Peyer's patch (tissue), 4 donors: ENCODE measurements around the gene ARHGEF19. TPM values are rescaled to one million over a fixed set of nuclear protein-coding genes. Genes with fewer than 3 reads are reported as not detected.

Source experiments
- DNase-seq, 3 donors: peaks; one replicate each; pipeline ENCODE4 v3.0.0-alpha.2; 2017 to 2019
- H3K27ac ChIP-seq, 4 donors: fragments of 200-600 bp; sonication (generic); one replicate each; pipeline ENCODE4 v1.5.1; 2016 to 2019
- H3K27me3 ChIP-seq, 2 donors: fragments of 200-600 bp; sonication (generic); one replicate each; pipeline ENCODE4 v1.5.1; 2019
- H3K36me3 ChIP-seq, 3 donors: fragments of 200-600 bp; sonication (generic); one replicate each; pipeline ENCODE4 v1.5.1; 2016 to 2019
- H3K4me1 ChIP-seq, 4 donors: fragments of 200-600 bp; sonication (generic); one replicate each; pipeline ENCODE4 v1.5.1; 2016 to 2019
- H3K4me3 ChIP-seq, 4 donors: fragments of 200-600 bp; sonication (generic); 1 replicate in 3 of 4; 2 replicates in 1 of 4; pipeline ENCODE4 v1.5.1; 2016 to 2019; ENCODE audit warnings: mild to moderate bottlenecking in 1 of 4
- H3K9me3 ChIP-seq, 4 donors: fragments of 200-600 bp; sonication (generic); one replicate each; pipeline ENCODE4 v1.5.1; 2016 to 2019; ENCODE audit warnings: mild to moderate bottlenecking in 1 of 4
- CTCF ChIP-seq, 6 experiments: fragments of 450-650 bp in 4 of 6; fragments of 200-600 bp in 2 of 6; sonication (generic) in 1 of 6; IDR thresholded peaks; one replicate each; pipeline ENCODE4 v1.5.1; 2017 to 2019; ENCODE audit warnings: antibody characterized with exemption in 6 of 6, mild to moderate bottlenecking in 3 of 6, moderate library complexity in 1 of 6
- POLR2A ChIP-seq, 2 donors: fragments of 450-650 bp; IDR thresholded peaks; one replicate each; pipeline ENCODE4 v1.5.1; 2017; ENCODE audit warnings: antibody characterized with exemption in 2 of 2, mild to moderate bottlenecking in 2 of 2, moderate library complexity in 2 of 2
- total RNA-seq, 4 donors: library from RNA; depleted of rRNA; stranded (reverse); fragments of >200 nt; gene quantifications; one replicate each; pipeline ENCODE4 v1.1.0, GENCODE V29; 2016

Gene ARHGEF19
- total RNA-seq, 4 donors from 2014 or later, result 6.0 to 16.5 (median 7.3) TPM

DNA sequence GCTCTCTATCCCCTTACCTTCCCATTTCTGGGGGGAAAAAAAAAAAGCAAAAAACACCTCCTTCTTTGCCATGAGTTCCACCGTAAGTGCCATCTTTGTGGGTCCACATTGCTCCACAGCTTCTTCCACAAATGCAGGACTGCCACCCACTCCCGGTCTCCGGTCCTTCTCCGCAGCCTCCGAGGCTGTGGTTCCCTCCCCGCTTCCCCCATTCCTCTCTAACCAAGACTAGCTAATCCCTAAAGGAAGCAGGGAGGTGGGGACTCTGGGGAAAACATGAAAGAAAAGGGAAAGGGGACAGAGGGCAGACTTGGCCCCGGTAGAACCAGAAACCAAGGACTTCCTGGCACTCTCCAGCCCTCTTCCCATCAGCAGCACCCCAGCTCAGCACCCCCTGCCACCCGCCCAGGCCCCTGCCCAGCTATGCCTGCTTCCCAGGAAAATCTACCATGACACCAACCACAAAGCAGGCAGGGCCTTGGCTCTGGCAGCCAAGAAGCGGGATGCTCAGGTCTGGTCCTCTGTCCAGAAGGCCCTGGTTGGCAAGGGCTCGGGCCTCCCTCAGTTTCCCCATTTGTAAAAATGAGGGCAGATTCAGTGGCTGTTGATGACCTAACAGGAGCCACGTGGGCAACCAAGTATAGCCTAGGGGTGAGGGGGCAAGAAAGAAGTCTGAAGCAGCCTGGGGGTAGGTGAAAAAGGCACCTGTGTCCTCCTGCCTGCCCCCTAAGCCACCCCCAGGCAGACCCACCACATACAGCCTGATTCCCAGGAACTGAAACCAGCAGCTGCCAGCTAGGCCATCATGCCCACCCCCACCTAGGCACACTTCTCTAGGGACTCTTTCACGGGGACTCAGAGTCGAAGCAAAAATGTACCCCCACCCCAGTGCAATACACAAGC lies 59.1 kb downstream of the ARHGEF19 start:
- peaks cover 0 to 26% (median 11%) of the 10 kb centered on the region in 4 donors for H3K4me1 ChIP-seq
- no peaks in the 10 kb centered on the region for H3K9me3 ChIP-seq
- H3K4me3 ChIP-seq, result peak overlapping the region in 3 of 4 donors; percentile 55 to 75 (median 63)
- H3K27ac ChIP-seq, result peak overlapping the region; percentile 68 to 94 (median 88)
- no peaks in the 10 kb centered on the region for H3K27me3 ChIP-seq
- TF ChIP-seq POLR2A (IDR thresholded peaks at IDR 0.05), result no peak
- no peak for TF ChIP-seq CTCF (IDR thresholded peaks at IDR 0.05)
- peaks cover 0 to 26% (median 0%) of the 10 kb centered on the region in 3 donors for H3K36me3 ChIP-seq
- DNase-seq, result no peak

DNA sequence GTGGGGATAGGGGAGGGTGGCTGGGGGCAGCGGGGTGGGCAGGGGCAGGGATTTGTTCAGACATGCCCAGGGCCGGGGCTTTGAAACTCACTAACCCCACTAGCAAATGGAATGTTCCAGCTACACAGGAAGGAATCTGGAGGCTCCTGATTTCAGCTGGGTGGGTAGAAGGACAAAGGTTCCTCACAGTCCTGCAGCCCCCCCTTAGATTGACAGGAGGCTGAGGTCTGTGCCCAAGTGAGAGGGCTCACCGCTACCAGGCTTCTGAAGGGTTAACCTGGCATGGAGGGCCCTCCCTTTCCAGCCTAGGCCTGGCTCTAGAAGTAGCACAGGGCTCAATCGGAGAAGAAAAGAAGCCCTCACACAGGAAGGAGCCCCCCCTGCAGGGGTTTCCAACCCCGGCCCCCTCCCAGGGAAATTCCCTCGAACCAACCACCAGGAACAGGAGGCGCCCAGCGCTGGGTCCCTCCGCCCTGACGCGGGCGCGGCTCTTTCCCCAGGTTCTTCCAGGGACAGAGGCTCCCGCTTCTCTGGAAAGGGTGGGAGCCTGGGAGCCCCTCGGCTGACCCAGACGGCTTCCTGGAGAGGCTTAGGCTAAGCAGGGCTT lies 59.9 kb downstream of the ARHGEF19 start:
- no peak for DNase-seq
- no peaks in the 10 kb centered on the region for H3K27me3 ChIP-seq
- peaks cover 0 to 26% (median 11%) of the 10 kb centered on the region in 4 donors for H3K4me1 ChIP-seq
- H3K4me3 ChIP-seq, result peak overlapping the region in 3 of 4 donors; percentile 4 to 75 (median 63)
- H3K36me3 ChIP-seq, result peaks cover 0 to 34% (median 0%) of the 10 kb centered on the region in 3 donors
- no peaks in the 10 kb centered on the region for H3K9me3 ChIP-seq
- TF ChIP-seq CTCF (IDR thresholded peaks at IDR 0.05), result no peak
- no peak for TF ChIP-seq POLR2A (IDR thresholded peaks at IDR 0.05)
- peak overlapping the region; percentile 49 to 94 (median 88) for H3K27ac ChIP-seq

DNA sequence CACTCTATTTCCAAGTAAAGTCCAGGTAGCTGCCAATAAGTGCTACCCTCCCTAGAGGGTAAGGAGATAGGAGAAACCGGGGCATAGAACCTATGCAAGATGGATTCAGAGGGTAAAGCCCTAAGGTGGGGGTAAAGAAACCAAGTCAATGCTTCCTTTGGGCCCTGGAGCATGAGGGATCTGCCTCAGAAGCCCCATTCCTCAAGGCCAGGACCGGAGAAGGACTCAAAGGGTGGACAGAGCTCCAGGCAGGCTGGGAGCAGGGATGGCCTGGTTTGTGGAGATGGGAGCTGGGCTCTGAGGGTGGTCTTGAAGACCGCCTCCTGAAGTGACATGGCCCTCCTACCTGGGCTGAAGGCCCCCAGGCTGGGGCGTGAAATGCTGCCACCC lies 60.5 kb downstream of the ARHGEF19 start:
- no peak overlapping the region for H3K4me3 ChIP-seq
- peaks cover 0 to 40% (median 0%) of the 10 kb centered on the region in 3 donors for H3K36me3 ChIP-seq
- H3K27me3 ChIP-seq, result no peaks in the 10 kb centered on the region
- TF ChIP-seq CTCF (IDR thresholded peaks at IDR 0.05), result no peak
- no peak for TF ChIP-seq POLR2A (IDR thresholded peaks at IDR 0.05)
- DNase-seq, result no peak
- no peaks in the 10 kb centered on the region for H3K9me3 ChIP-seq
- H3K27ac ChIP-seq, result peak overlapping the region in 3 of 4 donors; percentile 38 to 89 (median 88)
- peaks cover 0 to 26% (median 11%) of the 10 kb centered on the region in 4 donors for H3K4me1 ChIP-seq

DNA sequence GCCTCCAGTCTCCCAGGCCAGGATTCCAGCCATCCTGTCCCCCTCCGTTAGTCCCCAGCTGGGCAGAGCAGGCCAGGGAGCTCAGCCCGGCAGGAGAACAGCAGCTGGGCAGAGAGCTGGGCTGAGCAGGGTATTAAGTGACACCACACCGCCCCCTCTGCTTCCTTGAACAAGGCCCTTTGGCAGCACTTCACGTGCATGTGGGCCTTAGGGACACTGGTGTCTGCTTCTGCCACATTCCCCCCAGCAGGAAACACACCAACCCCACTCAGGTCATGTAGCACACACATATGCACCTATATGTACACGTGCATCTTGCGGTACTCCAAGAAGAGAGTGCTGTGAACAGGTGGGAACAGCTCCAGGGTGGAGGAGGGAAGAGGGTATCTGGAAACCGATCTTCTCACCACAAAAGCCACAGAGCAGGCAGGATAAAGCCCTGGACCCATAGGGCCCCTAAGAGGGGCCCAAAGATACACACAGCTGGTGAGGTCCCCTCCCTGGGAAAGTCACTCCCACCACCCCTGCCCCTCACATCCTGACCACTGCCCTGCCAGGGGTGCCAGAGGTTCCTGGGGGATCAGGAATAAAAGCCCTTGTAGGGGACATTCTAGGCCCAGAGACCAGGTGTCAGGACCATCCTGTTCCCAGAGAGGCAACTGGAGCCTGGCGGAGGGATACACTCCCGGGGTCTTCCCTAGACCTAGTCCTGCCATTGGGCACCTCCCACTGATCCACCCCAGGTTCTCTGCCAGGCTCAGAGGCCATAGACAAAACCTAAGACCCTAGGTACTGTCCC lies 61.1 kb downstream of the ARHGEF19 start:
- H3K27ac ChIP-seq, result peak overlapping the region in 3 of 4 donors; percentile 21 to 89 (median 25)
- TF ChIP-seq POLR2A (IDR thresholded peaks at IDR 0.05), result no peak
- no peak for TF ChIP-seq CTCF (IDR thresholded peaks at IDR 0.05)
- H3K4me3 ChIP-seq, result no peak overlapping the region
- no peaks in the 10 kb centered on the region for H3K9me3 ChIP-seq
- peaks cover 0 to 40% (median 0%) of the 10 kb centered on the region in 3 donors for H3K36me3 ChIP-seq
- H3K4me1 ChIP-seq, result peaks cover 0 to 28% (median 11%) of the 10 kb centered on the region in 4 donors
- H3K27me3 ChIP-seq, result no peaks in the 10 kb centered on the region
- DNase-seq, result no peak

DNA sequence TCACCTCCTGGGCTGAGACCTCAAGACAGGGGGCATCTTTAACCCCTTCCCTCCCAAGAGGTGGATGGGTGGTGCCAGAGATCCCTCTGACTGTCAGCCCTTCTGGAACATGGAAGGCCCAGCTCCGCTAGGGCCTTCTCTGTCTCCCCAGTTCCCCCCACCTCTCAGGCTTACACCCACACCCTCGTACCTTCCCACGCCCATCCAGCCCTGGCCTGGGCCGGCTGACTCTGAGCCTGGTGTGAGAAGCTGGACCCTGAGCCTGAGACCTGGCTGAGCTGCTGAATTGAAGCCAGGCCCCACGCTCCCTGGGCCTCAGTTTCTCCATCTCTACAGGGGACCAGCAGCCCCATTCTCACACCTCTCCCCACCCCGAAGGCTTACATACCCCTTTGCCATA lies 61.9 kb downstream of the ARHGEF19 start:
- DNase-seq, result no peak
- TF ChIP-seq CTCF (IDR thresholded peaks at IDR 0.05) (no peak), POLR2A (IDR thresholded peaks at IDR 0.05) (no peak)
- no peak overlapping the region for H3K4me3 ChIP-seq
- peaks cover 0 to 40% (median 0%) of the 10 kb centered on the region in 3 donors for H3K36me3 ChIP-seq
- no peaks in the 10 kb centered on the region for H3K27me3 ChIP-seq
- peaks cover 0 to 37% (median 9%) of the 10 kb centered on the region in 4 donors for H3K4me1 ChIP-seq
- no peaks in the 10 kb centered on the region for H3K9me3 ChIP-seq
- peak overlapping the region in 1 of 4 donors; percentile 25 for H3K27ac ChIP-seq
